ENCODE measurements around the gene KPTN.
A peak's percentile ranks its signal among the peaks of the same experiment; 100 is the strongest.

GRCh38 chr19:47430041-47430802 lies 53.8 kb downstream of the KPTN start:
- TF ChIP-seq ZFX (IDR thresholded peaks at IDR 0.05; ENCODE audit: borderline replicate concordance), result no peak
- peak; percentile 60 for TF ChIP-seq CTCF (IDR thresholded peaks at IDR 0.05)
